GM19035 (cell line): ENCODE measurements around the gene GTF2H4.
"Not testable (repeated sequence)": the region's sequence is repeated elsewhere in the genome, so short reads cannot be mapped to it uniquely, and the experiment has no call there.

Source experiments
- ATAC-seq: cut with Tn5 transposase; IDR thresholded peaks from one replicate; pipeline ENCODE4 v1.9.1; 2021; ENCODE audit not compliant: unreplicated experiment

Gene GTF2H4

GRCh38 chr6:30917487-30917886 lies 9.5 kb downstream of the GTF2H4 start:
- ATAC-seq: no peak

GRCh38 chr6:30918670-30919069 lies 10.7 kb downstream of the GTF2H4 start:
- ATAC-seq: no peak

DNA sequence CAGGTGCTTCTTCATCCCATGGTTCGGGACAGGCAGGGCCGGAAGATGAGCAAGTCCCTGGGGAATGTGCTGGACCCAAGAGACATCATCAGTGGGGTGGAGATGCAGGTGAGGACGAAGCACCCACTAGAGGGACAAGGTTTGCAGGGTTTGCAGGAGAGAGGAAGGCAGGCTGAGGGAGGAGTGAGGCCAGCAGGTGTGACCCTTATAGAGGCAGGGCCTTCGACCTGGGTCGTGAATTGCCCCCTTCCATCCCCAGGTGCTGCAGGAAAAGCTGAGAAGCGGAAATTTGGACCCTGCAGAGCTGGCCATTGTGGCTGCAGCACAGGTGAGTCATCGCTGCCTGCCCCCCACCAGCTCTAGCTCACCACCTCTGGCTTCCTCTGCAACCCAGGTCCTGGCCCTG lies 14.4 kb downstream of the GTF2H4 start:
- ATAC-seq: no peak

- ATAC-seq: not testable (repeated sequence)
These were observed 16.1 kb downstream of the GTF2H4 start for GRCh38 chr6:30924040-30924627.

GRCh38 chr6:30926644-30927043 lies 18.6 kb downstream of the GTF2H4 start:
- no peak for ATAC-seq

DNA sequence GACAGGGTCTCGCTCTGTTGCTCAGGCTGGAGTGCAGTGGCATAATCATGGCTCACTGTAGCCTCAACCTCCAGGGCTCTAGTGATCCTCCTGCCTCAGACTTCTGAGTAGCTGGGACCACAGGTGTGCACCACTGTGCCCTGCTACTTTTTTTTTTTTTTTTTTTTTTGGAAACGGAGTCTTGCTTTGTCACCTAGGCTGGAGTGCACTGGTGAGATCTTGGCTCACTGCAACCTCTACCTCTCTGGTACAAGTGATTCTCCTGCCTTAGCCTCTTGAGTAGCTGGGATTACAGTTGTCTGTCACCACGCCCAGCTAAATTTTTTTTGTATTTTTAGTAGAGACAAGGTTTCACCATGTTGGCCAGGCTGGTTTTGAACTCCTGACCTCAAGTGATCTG lies 19.1 kb downstream of the GTF2H4 start:
- not testable (repeated sequence) for ATAC-seq

- no peak for ATAC-seq
These were observed 20.7 kb downstream of the GTF2H4 start for GRCh38 chr6:30928677-30929076.

GRCh38 chr6:30930506-30930905 lies 22.5 kb downstream of the GTF2H4 start:
- no peak for ATAC-seq

DNA sequence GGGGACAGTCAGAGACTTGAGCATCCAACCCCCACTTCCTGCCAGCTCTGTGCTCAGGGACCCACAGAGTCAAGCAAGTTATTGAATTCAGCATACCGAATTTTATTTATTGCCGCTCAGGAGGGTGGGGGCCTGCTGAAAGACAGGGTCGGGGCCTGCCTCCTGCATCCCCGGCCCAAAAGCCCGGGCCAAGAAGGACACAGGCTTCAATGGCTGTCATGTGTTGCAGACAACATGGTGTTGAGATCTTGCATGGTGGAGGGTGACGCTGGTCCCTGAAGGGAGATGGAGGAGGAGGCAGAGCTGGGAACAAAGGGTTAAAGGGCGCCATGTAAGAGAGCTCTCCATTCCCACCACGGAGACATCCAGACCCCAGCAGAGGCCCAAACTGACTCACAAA lies 23.3 kb downstream of the GTF2H4 start:
- ATAC-seq: no peak

DNA sequence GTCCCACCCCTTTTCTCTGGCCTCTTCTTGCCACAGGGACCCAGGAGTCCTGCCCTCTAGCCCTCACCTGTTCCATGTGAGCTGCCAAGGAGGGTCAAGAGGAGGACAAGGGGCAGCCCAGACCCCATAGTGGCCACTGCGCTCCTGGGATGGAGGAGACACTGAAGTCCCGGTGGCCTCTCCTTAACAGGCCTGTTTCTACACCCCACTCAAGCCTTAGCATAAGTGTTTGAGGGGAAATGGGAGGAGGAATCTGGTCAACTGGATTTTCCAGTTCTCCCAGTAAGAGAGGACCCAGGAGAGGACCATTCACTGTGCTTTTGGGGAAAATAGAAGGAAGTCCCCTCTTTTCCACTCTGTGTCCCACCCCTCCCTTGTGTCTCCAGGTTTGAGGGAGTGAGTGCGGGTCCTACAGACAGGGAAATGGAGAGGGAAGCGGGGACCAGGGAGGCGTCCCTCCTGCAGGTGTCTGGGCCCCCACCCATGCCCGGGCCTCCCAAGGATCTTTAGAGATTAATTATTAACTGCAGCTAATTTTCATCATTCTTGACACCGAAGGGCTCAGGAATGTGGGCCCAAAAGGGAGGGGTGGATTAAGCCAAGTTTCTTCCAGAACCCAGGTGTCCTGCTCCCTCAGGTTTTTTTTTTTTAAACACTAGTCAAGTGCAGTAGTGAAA lies 24.1 kb downstream of the GTF2H4 start, which contains the start of gene SFTA2:
TSS of gene SFTA2 (minus strand) at position 202 of the 677 bp plus-strand sequence. CDS start at position 128, 74 bp downstream.
- ATAC-seq: no peak

- no peak for ATAC-seq
These were observed 24.8 kb downstream of the GTF2H4 start for GRCh38 chr6:30932665-30933365.

GRCh38 chr6:30935018-30935417 lies 27.0 kb downstream of the GTF2H4 start:
- ATAC-seq: no peak

DNA sequence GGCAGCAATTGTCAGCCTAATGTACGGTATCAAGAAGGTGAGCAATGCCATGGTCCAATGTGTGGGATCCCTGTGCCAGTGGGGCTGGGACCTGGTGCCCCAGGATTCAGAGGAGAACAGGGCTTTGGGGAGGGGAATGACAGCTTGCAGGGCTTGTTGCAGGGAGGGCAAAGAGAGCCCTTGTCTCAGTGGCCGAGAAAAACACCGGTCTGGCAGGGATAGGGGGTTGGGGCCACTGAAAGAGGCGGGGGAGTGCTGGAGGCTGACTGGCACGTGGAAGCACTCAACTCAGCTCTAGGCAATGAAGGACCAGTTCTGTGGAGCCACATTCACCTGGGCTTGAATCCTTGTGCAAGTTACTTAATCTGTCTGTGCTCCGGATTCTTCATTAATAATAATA lies 29.3 kb downstream of the GTF2H4 start:
- no peak for ATAC-seq

DNA sequence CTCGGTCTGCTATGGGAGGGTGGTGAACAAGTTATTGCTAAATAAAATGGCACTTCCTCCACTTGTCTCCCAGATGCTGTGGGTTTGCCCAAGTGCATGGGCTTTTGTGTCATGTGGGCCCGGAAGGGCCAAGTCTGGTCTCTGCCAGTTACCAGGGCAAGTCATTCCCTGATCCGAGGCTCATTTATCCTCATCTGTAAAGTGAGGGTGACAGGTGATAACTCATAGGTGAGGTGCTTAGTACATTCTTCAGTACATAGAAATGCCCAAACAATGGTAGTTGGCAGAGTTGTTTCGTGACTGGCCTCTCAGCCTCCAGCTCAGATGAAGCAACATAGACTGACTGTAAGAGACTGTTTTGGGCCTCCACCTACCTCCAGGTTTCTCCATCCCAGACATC lies 30.7 kb downstream of the GTF2H4 start:
- no peak for ATAC-seq

- no peak for ATAC-seq
These were observed 31.5 kb downstream of the GTF2H4 start for GRCh38 chr6:30939473-30939872.

DNA sequence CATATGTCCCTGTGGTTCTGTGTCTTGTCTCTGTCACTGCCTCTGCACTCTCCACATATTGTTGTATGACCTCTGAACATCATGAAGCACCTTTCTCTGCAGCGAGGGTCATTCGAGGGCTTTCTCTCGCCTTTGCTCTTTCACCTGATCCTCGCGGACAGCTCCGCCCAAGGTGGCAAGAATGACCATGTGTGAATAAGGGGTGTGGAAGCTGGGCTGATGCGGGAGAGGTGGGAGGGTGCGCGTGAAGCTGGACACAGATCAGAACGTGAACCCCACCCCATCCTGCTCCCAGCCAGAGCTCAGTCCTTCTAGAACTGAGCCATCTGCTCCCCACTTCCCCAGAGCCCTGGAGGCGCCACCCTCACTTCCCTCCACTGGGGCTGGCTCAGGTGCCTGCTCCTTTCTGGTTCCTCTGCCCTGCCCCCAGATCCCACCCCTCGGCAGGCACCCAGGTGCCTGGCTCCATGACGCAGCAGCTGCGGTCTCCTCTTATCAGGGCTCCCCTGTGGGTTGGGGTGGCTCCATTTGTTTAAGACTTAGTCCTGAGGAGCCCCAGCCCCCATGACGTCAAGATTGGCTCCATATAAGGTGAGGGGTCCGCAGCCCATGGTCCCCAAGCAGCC lies 32.5 kb downstream of the GTF2H4 start, which contains the start of gene MUCL3:
TSS of gene MUCL3 (plus strand) at position 613 of the 626 bp plus-strand sequence. CDS start 27 bp downstream, outside the sequence.
- ATAC-seq: no peak

- no peak for ATAC-seq
These were observed 34.5 kb downstream of the GTF2H4 start for GRCh38 chr6:30942338-30943060.

DNA sequence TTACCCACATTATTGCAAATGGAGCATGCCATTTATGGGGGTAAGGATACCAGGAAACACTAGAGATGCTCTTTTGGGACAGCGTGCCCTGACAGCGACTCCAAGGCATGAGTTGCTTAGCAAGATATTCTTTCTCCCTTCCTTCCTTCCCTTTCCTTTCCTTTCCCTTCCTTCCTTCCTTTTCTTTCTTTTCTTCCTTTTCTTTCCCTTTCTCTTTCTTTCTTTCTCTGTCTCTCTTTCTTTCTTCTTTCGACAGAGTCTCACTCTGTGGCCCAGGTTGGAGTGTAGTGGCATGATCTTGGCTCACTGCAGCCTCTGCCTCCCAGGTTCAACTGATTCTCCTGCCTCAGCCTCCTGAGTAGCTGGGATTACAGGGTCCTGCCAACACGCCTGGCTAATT lies 36.0 kb downstream of the GTF2H4 start:
- no peak for ATAC-seq

- ATAC-seq: no peak
These were observed 37.3 kb downstream of the GTF2H4 start for GRCh38 chr6:30945281-30945680.

- ATAC-seq: no peak
These were observed 39.2 kb downstream of the GTF2H4 start for GRCh38 chr6:30947231-30947630.

GRCh38 chr6:30948811-30949210 lies 40.8 kb downstream of the GTF2H4 start:
- ATAC-seq: no peak
